Sigmoid colon (tissue), 4 donors: ENCODE measurements around the gene TMPRSS12.

ENCODE experiments used
- CTCF ChIP-seq, 4 experiments: fragments of 450-650 bp in 3 of 4; fragments of 200-600 bp in 1 of 4; IDR thresholded peaks; one replicate each; pipeline ENCODE4 v1.5.1; 2016 to 2019; ENCODE audit warnings: antibody characterized with exemption in 4 of 4, mild to moderate bottlenecking in 3 of 4, moderate library complexity in 2 of 4
- POLR2A ChIP-seq, 2 donors: fragments of 450-650 bp; IDR thresholded peaks; one replicate each; pipeline ENCODE4 v1.6.1; 2016; ENCODE audit warnings: antibody characterized with exemption in 2 of 2, mild to moderate bottlenecking in 2 of 2, moderate library complexity in 2 of 2
- POLR2AphosphoS5 ChIP-seq, 4 donors: sonication (generic); formaldehyde crosslinking; IDR thresholded peaks; one replicate each; pipeline ENCODE4 v1.6.1; 2017; ENCODE audit warnings: antibody characterized with exemption in 4 of 4

- TF ChIP-seq POLR2A (IDR thresholded peaks at IDR 0.05) = no peak
- no peak for TF ChIP-seq CTCF (IDR thresholded peaks at IDR 0.05)
- no peak for TF ChIP-seq POLR2AphosphoS5 (IDR thresholded peaks at IDR 0.05)
These were observed 802 bp upstream of the TMPRSS12 start for GRCh38 chr12:50841716-50842531.
